ENCODE measurements around the gene TAF10.

The TAF10 gene

GRCh38 chr11:6640036-6640984 lies 28.3 kb upstream of the TAF10 start:
- DNase-seq: no peak

- DNase-seq: no peak
Measured at GRCh38 chr11:6638429-6638828, 26.4 kb upstream of the TAF10 start.

GRCh38 chr11:6637871-6638270 lies 25.9 kb upstream of the TAF10 start:
- DNase-seq: no peak

GRCh38 chr11:6636480-6636879 lies 24.5 kb upstream of the TAF10 start:
- no peak for DNase-seq

GRCh38 chr11:6635082-6635932 lies 23.3 kb upstream of the TAF10 start:
- DNase-seq: no peak

GRCh38 chr11:6634534-6634933 lies 22.5 kb upstream of the TAF10 start:
- DNase-seq: no peak

- DNase-seq: no peak
Measured at GRCh38 chr11:6633422-6634408, 21.7 kb upstream of the TAF10 start.

- no peak for DNase-seq
Measured at GRCh38 chr11:6632116-6633073, 20.4 kb upstream of the TAF10 start.

- no peak for DNase-seq
Measured at GRCh38 chr11:6631361-6631890, 19.4 kb upstream of the TAF10 start.

- DNase-seq: no peak
Measured at GRCh38 chr11:6630632-6631291, 18.7 kb upstream of the TAF10 start.

- no peak for DNase-seq
Measured at GRCh38 chr11:6629892-6630631, 18.0 kb upstream of the TAF10 start.

GRCh38 chr11:6629573-6629891 lies 17.5 kb upstream of the TAF10 start:
- DNase-seq: no peak

GRCh38 chr11:6628526-6628925 lies 16.5 kb upstream of the TAF10 start:
- no peak for DNase-seq

GRCh38 chr11:6627762-6628241 lies 15.8 kb upstream of the TAF10 start:
- no peak for DNase-seq

GRCh38 chr11:6626971-6627761 lies 15.2 kb upstream of the TAF10 start:
- no peak for DNase-seq

GRCh38 chr11:6625832-6626420 lies 13.9 kb upstream of the TAF10 start:
- no peak for DNase-seq

GRCh38 chr11:6625156-6625831 lies 13.3 kb upstream of the TAF10 start:
- no peak for DNase-seq

All from activated CD4-positive, CD25-positive, alpha-beta regulatory T cell (primary cell).